Stimulated activated naive CD4-positive, alpha-beta T cell treated with Interleukin-2 at 50 U/mL for 16 hours (primary cell): ENCODE data around the gene FAM177A1.
"Not testable (repeated sequence)": the region's sequence is repeated elsewhere in the genome, so short reads cannot be mapped to it uniquely, and the experiment has no call there.

Experiments
- DNase-seq: peaks from one replicate; lab custom pipeline; 2025; lab: John Stamatoyannopoulos, UW

The FAM177A1 gene

GRCh38 chr14:35061113-35061791, 15.2 kb downstream of the FAM177A1 start:
- DNase-seq: not testable (repeated sequence)

- not testable (repeated sequence) for DNase-seq
These were observed 19.7 kb downstream of the FAM177A1 start for GRCh38 chr14:35065731-35066130.

- no peak for DNase-seq
These were observed 22.4 kb downstream of the FAM177A1 start for GRCh38 chr14:35068238-35069012.

- no peak for DNase-seq
These were observed 26.2 kb downstream of the FAM177A1 start for GRCh38 chr14:35072226-35072625.

GRCh38 chr14:35073486-35073885, 27.4 kb downstream of the FAM177A1 start:
- DNase-seq: no peak

GRCh38 chr14:35078082-35078481, 32.0 kb downstream of the FAM177A1 start:
- DNase-seq: no peak

- DNase-seq: no peak
These were observed 33.7 kb downstream of the FAM177A1 start for GRCh38 chr14:35079742-35080141.

- no peak for DNase-seq
These were observed 37.6 kb downstream of the FAM177A1 start for GRCh38 chr14:35083530-35084150.

GRCh38 chr14:35085441-35085840, 39.4 kb downstream of the FAM177A1 start:
- DNase-seq: no peak

GRCh38 chr14:35088514-35088913, 42.4 kb downstream of the FAM177A1 start:
- no peak for DNase-seq

- not testable (repeated sequence) for DNase-seq
These were observed 48.6 kb downstream of the FAM177A1 start for GRCh38 chr14:35094645-35095044.

- no peak for DNase-seq
These were observed 61.8 kb downstream of the FAM177A1 start for GRCh38 chr14:35107866-35108265.

- no peak for DNase-seq
These were observed 66.6 kb downstream of the FAM177A1 start for GRCh38 chr14:35112641-35113040.

GRCh38 chr14:35113308-35113950, 67.4 kb downstream of the FAM177A1 start:
- no peak for DNase-seq

GRCh38 chr14:35114036-35114435, 68.0 kb downstream of the FAM177A1 start:
- no peak for DNase-seq

- DNase-seq: no peak
These were observed 70.2 kb downstream of the FAM177A1 start for GRCh38 chr14:35116242-35116641.

GRCh38 chr14:35117112-35117511, 71.0 kb downstream of the FAM177A1 start:
- DNase-seq: no peak

- peak; percentile 15 for DNase-seq
These were observed 75.2 kb downstream of the FAM177A1 start for GRCh38 chr14:35121026-35121886.

GRCh38 chr14:35121887-35122695, 76.0 kb downstream of the FAM177A1 start, which contains the start of the genes PPP2R3C and PRORP:
Gene PPP2R3C, minus strand, starts transcription at chr14:35121990. Its CDS starts 31 bp downstream, at chr14:35121959.
Gene PRORP, plus strand, starts transcription at chr14:35122552. Its CDS starts 694 bp downstream, at chr14:35123246.
- peak; percentile 92 for DNase-seq

GRCh38 chr14:35122696-35123387, 76.8 kb downstream of the FAM177A1 start:
- DNase-seq: peak; percentile 37
